Activated CD4-positive, CD25-positive, alpha-beta regulatory T cell treated with anti-CD3 and anti-CD28 coated beads, Interleukin-2, amount 50 U/mL, for 72 hours (primary cell): ENCODE results near the gene PIK3C3.
A peak's percentile ranks its signal among the peaks of the same experiment; 100 is the strongest.
"Not testable (repeated sequence)": the region's sequence is repeated elsewhere in the genome, so short reads cannot be mapped to it uniquely, and the experiment has no call there.

Source experiments
- DNase-seq: peaks from one replicate; pipeline ENCODE4 v3.0.0; 2021

Gene PIK3C3

DNA sequence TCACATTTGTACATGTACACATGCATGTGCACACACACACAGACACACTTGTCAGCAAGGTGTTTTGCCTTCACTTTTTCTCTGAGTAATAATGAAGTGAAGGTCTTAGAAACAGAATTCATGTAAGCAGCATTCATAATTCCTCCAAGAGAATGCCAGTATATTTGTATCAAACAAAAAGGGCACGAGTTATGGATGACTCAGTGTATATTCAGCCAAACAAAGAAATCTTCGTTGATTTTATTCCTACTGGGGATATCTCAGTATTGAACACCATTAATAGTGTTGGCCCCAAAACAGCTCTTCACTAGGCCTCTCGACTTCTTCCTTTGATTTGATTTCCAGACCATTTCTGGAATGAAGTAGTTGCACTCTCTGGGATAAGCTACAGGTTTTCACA is 125.3 kb downstream of the PIK3C3 start:
- DNase-seq, result no peak

DNA sequence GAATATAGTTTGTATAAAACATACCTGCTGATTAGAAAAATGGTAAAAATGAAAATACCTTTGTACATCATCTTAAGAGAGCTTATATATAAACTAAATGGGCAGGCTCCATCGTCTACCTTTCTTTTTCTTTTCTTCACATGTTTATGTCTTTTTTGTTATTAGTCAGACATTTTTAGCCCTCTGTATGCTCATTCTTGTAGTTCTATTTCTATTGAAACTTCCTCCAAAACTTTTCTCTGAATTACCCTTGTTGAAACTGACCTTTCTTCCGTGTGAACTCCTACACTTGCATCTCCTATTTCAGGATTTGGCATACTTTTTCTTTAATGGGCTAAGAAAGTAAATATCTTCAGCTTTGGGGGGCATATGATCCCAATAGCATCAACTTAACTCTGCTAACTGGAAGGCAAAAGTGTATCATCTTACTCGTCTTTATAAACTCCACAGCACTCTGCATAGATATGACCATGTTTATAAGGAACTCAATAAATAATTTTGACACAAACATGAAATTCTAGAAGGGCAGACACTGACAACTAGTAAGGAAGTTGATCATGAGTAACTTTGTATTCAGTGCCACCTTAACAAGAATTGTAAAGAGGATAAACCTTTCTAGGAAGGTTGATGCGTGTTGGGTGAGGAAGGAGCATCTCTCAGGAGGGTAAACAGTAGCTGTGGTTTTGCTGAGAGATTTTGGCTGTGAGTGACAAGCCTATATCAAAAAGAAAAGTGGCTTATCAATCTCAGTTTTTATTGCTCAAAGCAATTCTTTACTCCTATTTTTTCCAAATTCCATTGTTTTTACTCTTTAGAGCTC is 127.6 kb downstream of the PIK3C3 start:
- DNase-seq, result no peak

DNA sequence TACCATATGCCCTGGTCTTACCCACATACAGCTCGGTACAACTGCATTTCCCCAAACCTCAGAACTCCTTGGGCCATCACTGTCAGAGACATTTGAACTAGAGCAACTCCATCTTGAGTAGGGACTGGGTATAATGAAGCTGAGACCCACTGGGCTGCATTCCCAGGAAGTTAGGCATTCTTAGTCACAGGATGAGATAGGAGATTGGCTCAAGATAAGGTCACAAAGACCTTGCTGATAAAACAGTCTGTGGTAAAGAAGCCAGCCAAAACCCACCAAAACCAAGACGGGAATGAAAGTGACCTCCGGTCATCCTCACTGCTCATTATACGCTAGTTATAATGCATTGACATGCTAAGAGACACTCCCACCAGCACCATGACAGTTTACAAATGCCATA is 131.3 kb downstream of the PIK3C3 start:
- DNase-seq, result no peak

DNA sequence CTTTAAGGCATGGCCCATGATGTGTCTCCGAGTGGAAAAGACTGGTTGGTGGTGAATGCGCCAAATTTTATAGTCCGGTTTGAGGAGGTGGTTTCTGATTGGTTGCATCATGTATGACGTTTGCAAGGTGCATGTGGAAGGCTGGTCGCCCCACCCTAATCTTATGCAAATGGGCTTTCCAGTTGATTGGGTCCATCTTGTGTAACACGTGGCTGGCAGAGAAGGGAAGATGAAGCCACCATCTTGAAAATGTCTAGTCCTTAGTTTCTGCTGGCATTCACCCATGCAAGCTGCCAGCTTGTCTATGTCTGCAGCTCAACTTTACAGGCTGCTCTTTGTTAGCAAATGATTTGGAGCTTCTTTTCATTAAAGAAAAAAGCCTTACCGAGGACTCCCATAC is 132.2 kb downstream of the PIK3C3 start:
- no peak for DNase-seq

DNA sequence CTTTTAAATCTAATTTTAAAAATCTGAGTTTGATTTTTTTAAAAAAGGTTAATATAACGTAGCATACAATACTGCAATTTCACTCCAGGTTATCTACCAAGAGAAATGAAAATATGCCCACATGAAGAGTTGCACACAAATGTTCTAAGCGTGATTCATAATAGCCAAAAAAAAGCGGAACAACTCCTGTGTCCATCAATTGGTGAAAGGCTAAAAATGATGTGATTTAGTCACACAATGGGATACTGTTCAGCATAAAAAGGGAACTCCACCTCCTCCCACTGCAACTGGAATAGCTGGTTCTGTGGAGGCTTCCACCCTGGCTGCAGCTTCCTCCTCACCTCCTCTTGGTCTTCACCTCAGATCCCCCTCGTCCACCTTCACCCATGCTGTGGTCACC is 132.8 kb downstream of the PIK3C3 start:
- DNase-seq, result no peak

DNA sequence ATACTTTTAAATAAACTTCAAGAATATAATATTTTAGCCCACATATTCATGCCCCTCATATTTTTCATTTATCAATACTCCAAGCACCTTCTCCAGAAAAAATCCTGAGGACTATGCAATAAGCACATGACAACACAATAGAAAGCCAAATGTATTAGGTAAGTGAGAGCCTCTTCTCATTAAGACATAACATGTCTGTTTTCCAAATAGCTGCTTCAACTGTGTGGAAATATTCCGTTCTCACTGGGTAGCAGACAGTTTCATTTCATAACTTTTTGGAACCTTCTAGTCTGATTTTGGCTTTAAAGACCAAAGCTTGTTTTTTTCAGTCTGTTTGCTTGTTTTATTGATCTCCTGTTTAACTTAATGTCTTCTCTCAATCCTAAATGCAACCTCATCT is 137.8 kb downstream of the PIK3C3 start:
- no peak for DNase-seq

DNA sequence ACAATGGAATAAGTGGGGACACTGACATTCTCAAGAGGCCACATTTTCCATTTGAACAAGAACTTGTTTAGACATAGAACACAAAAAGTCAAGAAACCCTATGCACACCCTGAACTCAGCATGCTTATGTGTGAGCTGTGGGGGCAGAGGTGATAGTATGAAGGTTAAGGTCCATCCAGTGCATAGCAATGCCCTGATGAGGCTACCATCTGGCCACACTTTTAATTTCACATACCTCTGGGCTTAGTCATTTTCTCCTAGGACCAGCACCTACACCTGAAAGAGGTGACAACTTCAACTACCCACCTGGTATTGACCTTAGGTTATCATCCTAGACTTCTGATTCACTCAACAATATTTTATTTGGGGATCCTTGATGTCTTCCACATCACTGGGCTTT is 139.8 kb downstream of the PIK3C3 start:
- no peak for DNase-seq

DNA sequence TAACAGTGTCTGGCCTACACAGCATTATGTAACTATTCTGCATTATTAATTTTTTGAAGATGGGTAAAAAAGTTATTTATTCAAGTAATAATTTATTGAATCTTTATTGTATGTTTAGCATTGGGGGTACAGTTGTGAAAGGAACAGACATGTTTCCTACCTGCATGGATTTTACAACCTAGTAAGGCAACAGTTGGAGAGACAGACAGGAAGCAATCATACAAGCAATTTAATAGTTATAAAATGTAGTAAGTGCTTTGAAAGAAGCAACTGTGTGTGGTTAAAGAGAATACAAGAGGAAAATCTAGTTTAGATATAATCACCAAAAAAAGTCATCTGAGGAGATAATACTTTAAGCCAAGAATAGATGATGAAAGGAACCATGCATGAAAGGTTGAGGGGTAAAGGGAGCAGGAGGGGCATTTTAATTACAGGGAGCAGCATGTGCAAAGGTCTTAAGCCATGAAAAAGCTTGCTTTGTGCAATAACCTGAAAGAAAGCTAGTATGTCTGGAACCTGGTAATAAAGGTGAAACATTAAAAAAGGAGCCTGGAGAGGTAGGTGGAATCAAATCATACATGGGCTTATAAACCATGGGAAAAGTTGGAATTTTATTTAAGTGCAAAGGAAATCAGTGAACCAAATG is 140.8 kb downstream of the PIK3C3 start:
- DNase-seq, result no peak

DNA sequence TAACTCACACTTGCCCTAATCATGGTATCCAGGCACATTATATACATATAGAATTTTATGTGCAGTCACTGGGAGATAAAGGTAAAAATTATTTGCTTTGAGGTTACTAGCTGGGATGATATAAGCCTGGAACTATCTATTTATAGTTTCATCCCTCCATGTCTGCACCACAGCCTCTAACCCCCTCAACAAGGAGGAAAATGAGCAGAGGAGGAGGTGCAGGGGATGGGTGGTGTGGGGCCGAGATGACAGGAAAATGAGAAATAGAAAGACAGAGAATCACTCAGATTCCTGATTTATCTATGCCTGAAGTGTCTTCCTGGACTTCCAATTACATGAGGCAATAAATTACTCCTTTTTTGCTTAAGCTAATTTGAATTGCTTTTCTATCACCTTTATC is 145.2 kb downstream of the PIK3C3 start:
- no peak for DNase-seq

DNA sequence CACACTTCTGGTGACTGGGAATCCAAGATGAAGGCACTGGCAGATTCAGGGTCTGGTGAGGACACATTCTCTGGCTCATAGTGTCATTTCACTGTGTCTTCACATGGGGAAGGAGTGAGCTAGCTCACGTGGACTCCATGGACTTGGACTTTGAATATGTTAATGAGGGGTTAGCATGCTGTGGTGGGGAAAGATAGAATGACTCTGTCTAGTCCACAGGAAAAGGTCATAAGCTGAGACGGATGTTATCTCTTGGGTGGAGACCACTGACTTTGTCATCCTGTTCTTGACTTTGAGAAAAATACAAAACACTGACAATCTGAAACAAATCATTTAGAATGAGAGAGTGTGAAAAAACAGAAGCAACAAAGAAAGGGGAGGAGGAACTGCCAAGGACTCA is 145.9 kb downstream of the PIK3C3 start:
- DNase-seq, result no peak

DNA sequence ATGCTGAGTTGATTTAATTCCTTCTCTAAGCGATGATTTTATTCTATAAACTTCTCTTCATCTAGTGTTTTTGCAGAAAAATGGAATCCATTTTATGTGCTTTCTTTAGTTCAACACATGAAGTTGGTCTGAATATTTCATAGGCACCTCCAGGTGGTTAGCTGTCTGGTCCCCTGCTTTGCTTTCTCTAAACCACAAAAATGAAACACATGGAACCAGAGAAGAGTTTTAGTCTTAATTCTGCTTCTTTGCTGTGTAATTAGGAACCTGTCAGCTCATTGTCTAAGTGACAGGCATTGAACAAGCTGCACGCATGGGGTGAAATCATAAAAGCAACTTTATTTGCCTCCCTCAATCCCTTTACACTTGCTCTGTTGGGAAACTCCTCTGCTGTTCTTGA is 150.4 kb downstream of the PIK3C3 start:
- no peak for DNase-seq

DNA sequence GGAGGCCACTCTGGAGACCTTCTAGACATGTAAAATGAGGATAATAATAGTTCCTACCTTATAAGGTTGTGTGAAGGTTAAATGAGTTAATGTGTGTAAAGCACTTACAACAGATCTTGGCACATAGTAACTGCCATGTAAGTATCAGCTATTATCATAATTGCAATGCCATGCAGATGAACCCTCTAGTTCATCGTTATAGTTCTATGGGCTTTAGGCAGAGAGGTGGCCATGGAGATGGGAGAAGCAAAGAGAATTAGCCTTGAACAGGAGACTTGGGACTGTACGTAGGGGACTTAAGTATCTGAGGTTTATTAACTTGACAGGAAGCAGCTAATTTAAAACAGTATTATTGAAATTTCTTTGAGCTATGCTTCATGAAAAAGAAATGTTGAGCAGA is 151.8 kb downstream of the PIK3C3 start:
- no peak for DNase-seq

DNA sequence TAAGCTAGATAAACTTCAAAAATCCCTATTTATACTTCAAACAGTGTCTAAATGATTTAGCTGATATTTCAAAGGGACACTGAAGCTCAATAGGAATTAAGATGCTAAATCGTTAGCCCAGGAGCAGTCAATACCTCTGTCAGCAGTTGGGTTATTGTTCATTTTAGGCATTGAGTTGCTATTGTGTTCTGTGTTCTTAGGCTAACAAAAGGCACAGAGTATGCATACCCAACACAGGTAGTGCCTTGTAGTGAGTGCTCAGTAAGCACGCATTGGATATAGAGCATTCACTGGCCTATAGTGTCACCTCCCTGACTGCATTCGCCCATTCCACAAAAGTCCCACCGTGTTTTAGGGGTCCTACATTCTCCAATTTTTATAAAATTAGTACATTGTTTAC is 152.3 kb downstream of the PIK3C3 start:
- no peak for DNase-seq

DNA sequence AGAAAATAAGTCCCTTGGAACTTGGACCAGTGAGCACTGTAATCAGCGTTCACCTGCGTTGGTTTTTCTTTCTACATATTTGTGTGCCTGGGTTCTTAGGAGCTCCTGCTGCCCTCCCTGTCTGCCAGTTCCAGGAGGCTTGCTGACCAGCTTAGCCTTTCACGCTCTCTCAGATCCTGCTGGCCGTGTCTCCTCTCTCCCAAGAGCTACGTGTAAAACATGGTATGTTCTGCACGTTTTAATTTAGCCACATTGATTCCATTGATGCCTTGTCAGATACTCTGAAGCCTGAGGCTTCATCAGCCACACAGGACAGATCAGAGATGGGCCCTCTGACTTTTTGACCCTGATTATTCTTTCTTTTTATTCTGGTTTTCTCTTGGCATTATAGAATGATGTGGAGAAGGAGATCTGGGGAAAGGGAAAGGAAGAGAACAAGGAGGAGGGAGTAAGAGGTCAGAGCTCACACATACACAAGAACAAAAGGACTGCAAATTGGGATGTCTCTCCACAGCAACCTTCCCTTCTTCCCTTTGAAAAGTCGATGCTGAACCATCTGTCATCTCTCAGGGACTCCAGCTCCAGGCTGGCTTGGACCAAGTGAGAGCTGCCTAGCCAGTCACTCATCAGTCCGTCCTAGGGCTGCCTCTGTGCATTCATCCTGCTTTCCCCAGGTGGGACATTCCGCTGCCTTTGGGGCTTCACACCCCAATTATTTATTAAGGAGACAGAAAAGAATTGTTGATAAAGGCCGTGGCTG is 152.8 kb downstream of the PIK3C3 start:
- no peak for DNase-seq

DNA sequence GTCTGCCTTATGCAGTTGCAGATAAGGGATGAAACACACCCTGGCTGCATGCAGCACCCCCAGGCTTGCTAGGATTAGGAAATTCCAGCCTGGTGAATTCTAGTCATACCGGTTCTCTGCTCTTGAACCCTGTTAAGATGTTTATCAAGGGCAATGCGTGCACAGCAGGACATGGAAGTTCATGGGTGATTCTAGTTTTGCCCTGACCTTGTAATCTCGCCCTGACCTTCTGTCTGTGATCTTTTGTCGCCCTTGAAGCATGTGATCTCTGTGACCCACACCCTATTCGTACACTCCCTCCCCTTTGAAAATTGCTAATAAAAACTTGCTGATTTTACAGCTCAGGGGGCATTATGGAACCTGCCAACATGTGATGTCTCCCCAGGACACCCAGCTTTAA is 157.1 kb downstream of the PIK3C3 start:
- not testable (repeated sequence) for DNase-seq

DNA sequence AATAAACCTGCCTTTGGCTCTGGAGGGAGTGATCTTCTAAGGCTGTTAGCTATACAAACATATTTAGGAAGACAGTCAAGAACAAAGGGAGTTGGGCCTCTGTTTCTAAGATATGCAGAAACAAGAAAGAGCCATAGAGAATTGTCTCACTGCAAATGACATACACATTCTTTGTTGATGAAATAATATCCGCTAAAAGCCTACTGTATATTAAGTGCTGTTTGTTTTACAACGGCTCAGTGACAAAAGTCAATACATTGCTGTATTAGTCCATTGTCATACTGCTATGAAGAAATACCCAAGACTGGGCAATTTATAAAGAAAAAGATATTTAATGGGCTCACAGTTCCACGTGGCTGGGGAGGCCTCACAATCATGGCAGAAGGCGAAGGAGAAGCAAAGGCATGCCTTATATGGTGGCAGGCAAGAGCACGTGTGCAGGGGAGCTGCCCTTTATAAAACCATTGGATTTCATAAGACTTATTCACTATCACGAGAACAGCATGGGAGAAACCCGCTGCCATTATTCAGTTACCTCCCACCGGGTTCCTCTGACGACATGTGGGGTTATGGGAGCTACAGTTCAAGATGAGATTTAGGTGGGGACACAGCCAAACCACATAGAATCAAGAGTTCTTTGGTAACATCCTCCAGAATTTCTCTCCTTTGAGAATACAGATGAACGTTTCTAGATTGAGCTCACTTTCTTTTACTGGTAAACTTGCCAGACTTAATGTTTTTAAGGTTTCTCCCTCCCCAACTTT is 157.8 kb downstream of the PIK3C3 start:
- no peak for DNase-seq

DNA sequence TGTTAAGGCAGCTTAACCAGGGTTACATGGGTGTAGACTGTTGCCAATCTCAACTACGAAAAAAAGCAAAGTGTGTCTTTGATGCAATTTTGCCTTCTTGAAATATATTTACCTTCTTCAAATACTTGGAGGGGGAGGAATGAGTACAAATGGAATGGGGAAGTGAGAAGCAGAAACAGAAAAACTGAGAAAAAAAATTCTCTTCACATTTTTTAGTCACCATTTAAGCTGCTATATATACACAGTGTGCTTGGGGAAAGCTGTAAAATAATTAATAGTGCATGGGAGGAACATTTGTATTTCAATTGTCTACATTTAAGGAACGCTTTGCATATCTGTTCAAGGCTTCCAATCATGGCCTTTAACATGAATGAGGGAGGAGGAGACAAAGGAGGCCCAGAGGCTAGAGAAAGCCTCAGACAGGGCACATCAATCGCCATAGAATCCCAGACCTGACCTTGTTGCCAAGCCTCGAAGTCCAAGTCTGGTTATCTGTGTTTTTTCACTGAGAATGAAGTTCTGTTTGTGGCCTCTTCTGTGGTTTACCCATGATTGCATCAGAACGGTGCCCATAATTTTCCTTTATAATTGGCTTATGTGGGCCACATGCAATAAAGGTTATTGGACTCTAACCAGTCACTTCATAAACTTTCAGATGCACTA is 158.6 kb downstream of the PIK3C3 start:
- no peak for DNase-seq

DNA sequence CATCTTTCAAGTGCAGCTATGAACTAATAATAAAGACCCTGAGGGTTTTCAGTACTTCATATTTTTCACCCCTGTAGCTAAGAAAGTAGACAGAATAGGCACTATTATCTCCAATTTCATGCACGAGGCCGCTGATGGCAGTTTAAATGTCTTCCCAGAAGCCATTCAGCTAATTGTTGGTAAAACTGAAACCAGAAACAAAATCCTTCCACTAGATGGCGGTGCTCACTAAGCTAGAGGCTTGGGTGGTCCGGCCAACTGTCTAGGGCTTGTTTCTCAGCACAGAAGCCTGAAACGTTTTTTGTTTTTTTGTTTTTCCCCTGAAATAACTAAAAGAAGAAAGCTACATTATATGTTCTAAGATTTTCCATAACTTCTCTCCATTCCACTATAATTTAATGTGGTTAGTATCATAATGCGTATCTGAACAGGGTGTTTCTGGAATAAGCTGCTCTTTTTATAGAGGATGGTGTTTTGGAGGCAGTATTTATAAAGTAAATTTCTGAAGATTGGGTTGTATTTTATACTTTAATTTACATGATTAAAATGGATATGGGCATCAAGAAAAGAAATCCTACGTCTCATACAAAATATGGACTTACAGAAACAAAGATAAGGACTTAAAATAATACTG is 159.4 kb downstream of the PIK3C3 start:
- peak; percentile 34 for DNase-seq

DNA sequence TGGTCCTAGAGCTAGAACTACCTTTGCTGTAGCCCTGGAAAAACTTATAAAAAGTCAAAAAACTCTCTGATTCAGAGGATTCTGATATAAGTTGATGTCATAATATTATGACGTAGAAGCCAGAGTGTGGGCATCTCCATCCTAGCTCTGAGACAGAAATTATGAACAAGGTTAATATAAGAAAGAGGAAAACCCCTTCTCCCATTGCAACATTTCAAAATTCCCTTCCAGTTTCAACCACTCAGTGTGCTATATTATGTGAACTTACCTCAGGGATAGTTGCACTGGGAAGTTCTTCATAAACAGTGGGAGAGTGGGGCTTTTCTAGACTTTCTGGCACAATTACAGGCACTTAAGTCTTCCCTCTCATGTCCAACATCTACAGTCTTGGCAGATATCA is 171.6 kb downstream of the PIK3C3 start:
- DNase-seq, result no peak

DNA sequence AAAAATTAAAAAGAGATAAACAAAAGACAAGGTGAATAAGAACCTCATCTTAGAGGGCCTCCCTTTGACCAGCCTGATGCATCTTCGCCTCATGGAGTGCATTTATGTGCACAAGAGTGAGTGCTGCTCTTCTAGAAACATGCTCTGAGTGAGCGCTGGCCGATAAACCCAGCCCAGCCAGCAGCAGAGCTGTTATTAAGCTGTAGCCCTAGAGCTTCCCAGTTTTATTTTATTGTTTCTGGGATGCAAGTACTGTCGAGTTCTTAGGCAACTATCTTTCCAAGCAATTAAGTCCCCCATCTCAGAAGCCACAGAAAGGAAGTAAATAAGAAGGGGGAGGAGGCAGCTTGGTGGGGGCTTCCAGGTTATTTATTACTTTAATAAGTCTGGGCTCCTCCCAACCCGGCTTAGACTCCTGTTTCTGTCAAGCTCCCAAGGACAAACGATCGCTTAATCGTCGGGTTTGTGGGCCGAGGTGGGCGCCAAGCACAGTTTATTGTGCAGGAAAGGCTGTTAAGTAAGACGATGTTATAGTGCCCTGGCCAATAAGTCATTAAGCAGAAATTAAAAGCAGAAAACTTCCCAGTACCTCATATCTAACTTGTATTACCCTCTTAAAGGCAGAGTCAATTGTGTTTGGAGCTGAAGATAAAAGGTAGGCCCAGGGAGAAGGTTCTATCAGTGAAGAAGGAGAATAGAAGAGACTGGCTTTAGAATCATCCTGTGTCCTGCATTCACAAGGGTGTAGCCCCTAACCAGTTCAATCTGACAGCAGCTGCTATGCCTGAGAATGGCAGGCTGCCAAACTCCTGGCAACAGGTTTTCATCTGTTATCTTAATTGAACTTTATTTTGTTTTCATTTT is 176.3 kb downstream of the PIK3C3 start:
- no peak for DNase-seq

DNA sequence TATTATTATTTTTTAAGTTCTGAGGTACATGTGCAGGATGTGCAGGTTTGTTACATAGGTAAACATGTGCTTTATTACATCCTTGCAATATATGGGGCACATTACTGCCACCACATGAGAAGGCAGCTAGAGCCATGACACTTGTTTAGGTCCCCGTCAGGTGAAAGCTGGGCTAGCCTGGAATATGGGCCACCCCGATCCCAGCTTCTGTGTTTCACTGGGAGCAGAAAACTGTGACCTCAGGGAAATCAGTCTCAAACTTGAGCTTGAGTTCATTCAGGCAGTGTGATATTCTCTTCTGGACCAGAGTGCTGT is 176.9 kb downstream of the PIK3C3 start:
- DNase-seq, result no peak
